C4-2B (cell line): ENCODE measurements around the gene NBEAL2.

ENCODE experiments used
- H3K27ac ChIP-seq: fragments of 450-650 bp; 2 replicates; pipeline ENCODE4 v1.5.1; 2017
- CTCF ChIP-seq: fragments of 450-650 bp; conservative IDR thresholded peaks from 2 replicates; pipeline ENCODE4 v1.5.1; 2017; ENCODE audit warnings: mild to moderate bottlenecking
- ZFX ChIP-seq: fragments of 450-650 bp; IDR thresholded peaks from 2 replicates; pipeline ENCODE4 v1.6.1; 2017

NBEAL2 gene

GRCh38 chr3:46934072-46934471 lies 45.4 kb upstream of the NBEAL2 start:
- no peak for TF ChIP-seq ZFX
- no peak for TF ChIP-seq CTCF
- H3K27ac ChIP-seq = no peak overlapping the region

- no peak overlapping the region for H3K27ac ChIP-seq
Observed at GRCh38 chr3:46934498-46935167, 44.8 kb upstream of the NBEAL2 start.

GRCh38 chr3:46935168-46935858 lies 44.2 kb upstream of the NBEAL2 start:
- TF ChIP-seq CTCF = no peak
- no peak for TF ChIP-seq ZFX
- H3K27ac ChIP-seq = no peak overlapping the region

More at GRCh38 chr3:46934498-46935167, 44.8 kb upstream of the NBEAL2 start:
- no peak for TF ChIP-seq CTCF
- TF ChIP-seq ZFX = no peak

- H3K27ac ChIP-seq = no peak overlapping the region
- TF ChIP-seq CTCF = no peak
- no peak for TF ChIP-seq ZFX
Observed at GRCh38 chr3:46935989-46936558, 43.4 kb upstream of the NBEAL2 start.

- H3K27ac ChIP-seq = no peak overlapping the region
- TF ChIP-seq ZFX (no peak), CTCF (no peak)
Observed at GRCh38 chr3:46936733-46937250, 42.7 kb upstream of the NBEAL2 start.

GRCh38 chr3:46938118-46938517 lies 41.3 kb upstream of the NBEAL2 start:
- TF ChIP-seq ZFX (no peak), CTCF (no peak)
- H3K27ac ChIP-seq = no peak overlapping the region
